HCT116 (cell line): Measurements from ENCODE around the gene UBAP1L. TPM values are rescaled to one million over a fixed set of nuclear protein-coding genes. Genes with fewer than 3 reads are reported as not detected.

ENCODE experiments used
- ATAC-seq: fragments of 200-7000 bp; cut with Tn5 transposase; 2 replicates; pipeline ENCODE4 v1.9.1; 2020; ENCODE audit warnings: mild to moderate bottlenecking, moderate library complexity
- BruUV-seq: library from RNA; stranded (reverse); fragments of 400-500 nt; replicated peaks from 2 replicates; lab custom pipeline; 2021; lab: Mats Ljungman, UMichigan
- CTCF ChIA-PET: fragments of 300-600 bp; sonication (Branson Sonifier 250); formaldehyde crosslinking; loops from one replicate; lab custom pipeline; 2021; ENCODE audit warnings: antibody characterized with exemption; lab: Charles Lee
- POLR2A ChIA-PET: fragments of 300-600, 350-600 bp; sonication (Branson Sonifier 250); formaldehyde crosslinking; loops from one replicate; lab custom pipeline; 2021; ENCODE audit warnings: antibody characterized with exemption; lab: Charles Lee
- RAD21 ChIA-PET, 2 experiments: fragments of 300-600 bp; sonication (Branson Sonifier 250); formaldehyde crosslinking; loops; one replicate each; lab custom pipeline; 2023; ENCODE audit warnings: low total read pairs in 2 of 2; ENCODE audit not compliant: uncharacterized antibody in 2 of 2, unreplicated experiment in 2 of 2, low non-redundant PET in 1 of 2; lab: Charles Lee
- DNase-seq: peaks from one replicate; pipeline ENCODE4 v3.0.0-alpha.2; 2010; ENCODE audit warnings: low read depth, low spot score
- H2AFZ ChIP-seq: fragments of 200-600 bp; shearing (Covaris generic), sonication (generic); 2 replicates; pipeline ENCODE4 v1.6.1; 2017; ENCODE audit warnings: low read depth, mixed run types, mixed read lengths, antibody characterized with exemption, low read length; ENCODE audit not compliant: poor library complexity, severe bottlenecking
- H3K27ac ChIP-seq: 2 replicates; pipeline ENCODE4 v1.5.1; 2012; ENCODE audit warnings: low read depth, low read length
- H3K27me3 ChIP-seq: fragments of 200-600 bp; sonication (generic); 2 replicates; pipeline ENCODE4 v1.6.1; 2016; ENCODE audit warnings: mixed run types, low read length, mixed read lengths; ENCODE audit not compliant: insufficient read depth
- H3K36me3 ChIP-seq, 2 experiments: fragments of 200-500 bp in 1 of 2; fragments of 200-600 bp in 1 of 2; sonication (Bioruptor generic) in 1 of 2; sonication (generic) in 1 of 2; 2 replicates each; pipeline versions ENCODE4 v1.5.1 to v1.6.1; 2014 to 2016; ENCODE audit warnings: low read length in 2 of 2, inconsistent platforms in 1 of 2, mixed read lengths in 1 of 2, mixed run types in 1 of 2; ENCODE audit not compliant: insufficient read depth in 2 of 2, control insufficient read depth in 1 of 2
- H3K4me1 ChIP-seq, 2 experiments: fragments of 200-600 bp in 1 of 2; sonication (generic) in 1 of 2; 2 replicates each; pipeline versions ENCODE4 v1.5.1 to v1.6.1; 2012 to 2017; ENCODE audit warnings: low read length in 2 of 2, inconsistent platforms in 1 of 2, mild to moderate bottlenecking in 1 of 2, mixed read lengths in 1 of 2, mixed run types in 1 of 2, moderate library complexity in 1 of 2; ENCODE audit not compliant: insufficient read depth in 2 of 2, control insufficient read depth in 1 of 2
- H3K4me2 ChIP-seq: fragments of 200-600 bp; sonication (generic); 2 replicates; pipeline ENCODE4 v1.6.1; 2017; ENCODE audit warnings: mixed run types, low read length, mixed read lengths
- H3K4me3 ChIP-seq, 2 experiments: fragments of 200-600 bp in 1 of 2; sonication (generic) in 1 of 2; replicated peaks in 1 of 2; 2 replicates each; pipeline ENCODE4 v1.5.1; 2011 to 2016; ENCODE audit warnings: low read length in 2 of 2, control low read depth in 1 of 2, low read depth in 1 of 2, mild to moderate bottlenecking in 1 of 2, mixed read lengths in 1 of 2, mixed run types in 1 of 2
- H3K79me2 ChIP-seq: fragments of 200-600 bp; sonication (generic); 2 replicates; pipeline ENCODE4 v1.6.1; 2017; ENCODE audit warnings: mild to moderate bottlenecking, mixed run types, low read length, moderate library complexity, mixed read lengths; ENCODE audit not compliant: insufficient read depth
- H3K9ac ChIP-seq: fragments of 200-600 bp; sonication (generic); 2 replicates; pipeline ENCODE4 v1.6.1; 2016; ENCODE audit warnings: low read length, mixed read lengths
- H3K9me2 ChIP-seq: fragments of 200-600 bp; sonication (generic), shearing (Covaris generic); 2 replicates; pipeline ENCODE4 v1.6.1; 2017; ENCODE audit warnings: mixed run types, mild to moderate bottlenecking, moderate library complexity; ENCODE audit not compliant: insufficient read depth
- H3K9me3 ChIP-seq, 2 experiments: fragments of 200-500 bp in 1 of 2; fragments of 200-600 bp in 1 of 2; sonication (Bioruptor generic) in 1 of 2; sonication (generic) in 1 of 2; 2 replicates each; pipeline ENCODE4 v1.6.1; 2014 to 2017; ENCODE audit warnings: low read length in 2 of 2, mixed read lengths in 2 of 2, inconsistent platforms in 1 of 2, low read depth in 1 of 2, mild to moderate bottlenecking in 1 of 2, mixed run types in 1 of 2, moderate library complexity in 1 of 2; ENCODE audit not compliant: control insufficient read depth in 1 of 2, insufficient read depth in 1 of 2
- H4K20me1 ChIP-seq: fragments of 200-600 bp; sonication (generic), shearing (Covaris generic); 2 replicates; pipeline ENCODE4 v1.6.1; 2017; ENCODE audit warnings: mixed run types, mild to moderate bottlenecking, moderate library complexity; ENCODE audit not compliant: insufficient read depth
- CBX3 ChIP-seq: IDR thresholded peaks from 2 replicates; pipeline ENCODE4 v1.6.1; 2012; ENCODE audit warnings: low read depth
- EGR1 ChIP-seq: IDR thresholded peaks from 2 replicates; pipeline ENCODE4 v1.6.1; 2012; ENCODE audit warnings: low read depth
- ELF1 ChIP-seq: IDR thresholded peaks from 2 replicates; pipeline ENCODE4 v1.6.1; 2012; ENCODE audit warnings: low read depth, borderline replicate concordance
- EZH2phosphoT487 ChIP-seq: fragments of 200-600 bp; IDR thresholded peaks from 2 replicates; pipeline ENCODE4 v1.6.1; 2018; ENCODE audit warnings: antibody characterized with exemption, borderline replicate concordance
- FOSL1 ChIP-seq: IDR thresholded peaks from 2 replicates; pipeline ENCODE4 v1.6.1; 2012; ENCODE audit warnings: low read depth
- RAD21 ChIP-seq: IDR thresholded peaks from 2 replicates; pipeline ENCODE4 v1.6.1; 2012; ENCODE audit warnings: low read depth, mild to moderate bottlenecking
- SP1 ChIP-seq: IDR thresholded peaks from 2 replicates; pipeline ENCODE4 v1.6.1; 2012; ENCODE audit warnings: low read depth
- YY1 ChIP-seq: IDR thresholded peaks from 2 replicates; pipeline ENCODE4 v1.6.1; 2011; ENCODE audit warnings: low read length, low read depth, moderate library complexity, mild to moderate bottlenecking; ENCODE audit not compliant: insufficient replicate concordance; ENCODE audit errors: extremely low read depth
- ZFX ChIP-seq: fragments of 450-650 bp; IDR thresholded peaks from 2 replicates; pipeline ENCODE4 v1.6.1; 2017
- intact Hi-C: fragments of 100-400 bp; cut with micrococcal nuclease; formaldehyde crosslinking; loops from 2 replicates; pipeline ENCODE4 v1.10.0; 2022
- total RNA-seq: library from RNA; stranded (reverse); gene quantifications from one replicate; pipeline ENCODE4 v1.2.1, GENCODE V29; 2021; ENCODE audit not compliant: unreplicated experiment
- TF ChIP-seq, protein P1 (sequence below): IDR thresholded peaks from 2 replicates; pipeline ENCODE4 v1.6.1; 2012
- TF ChIP-seq, protein P2 (sequence below): IDR thresholded peaks from 2 replicates; pipeline ENCODE4 v1.6.1; 2012
- TF ChIP-seq, protein P3 (sequence below), 3 experiments: fragments of 200-600 bp in 1 of 3; sonication (generic) in 1 of 3; IDR thresholded peaks in 2 of 3; conservative IDR thresholded peaks in 1 of 3; 2 replicates each; pipeline ENCODE4 v1.5.1; 2012 to 2017; ENCODE audit warnings: low read depth in 2 of 3, low read length in 2 of 3, antibody characterized with exemption in 1 of 3, borderline replicate concordance in 1 of 3, control low read depth in 1 of 3, mild to moderate bottlenecking in 1 of 3, mixed read lengths in 1 of 3, mixed run types in 1 of 3, moderate library complexity in 1 of 3; ENCODE audit not compliant: insufficient read depth in 1 of 3
- TF ChIP-seq, protein P4 (sequence below): IDR thresholded peaks from 2 replicates; pipeline ENCODE4 v1.6.1; 2011; ENCODE audit warnings: mild to moderate bottlenecking, low read length, moderate library complexity; ENCODE audit not compliant: insufficient replicate concordance; ENCODE audit errors: extremely low read depth

Gene UBAP1L
- total RNA-seq, 1 experiment from 2014 or later: 4.0 TPM

GRCh38 chr15:65079580-65079979 is 35.4 kb downstream of the UBAP1L start:
- DNase-seq (no peak), ATAC-seq (no peak)

DNA sequence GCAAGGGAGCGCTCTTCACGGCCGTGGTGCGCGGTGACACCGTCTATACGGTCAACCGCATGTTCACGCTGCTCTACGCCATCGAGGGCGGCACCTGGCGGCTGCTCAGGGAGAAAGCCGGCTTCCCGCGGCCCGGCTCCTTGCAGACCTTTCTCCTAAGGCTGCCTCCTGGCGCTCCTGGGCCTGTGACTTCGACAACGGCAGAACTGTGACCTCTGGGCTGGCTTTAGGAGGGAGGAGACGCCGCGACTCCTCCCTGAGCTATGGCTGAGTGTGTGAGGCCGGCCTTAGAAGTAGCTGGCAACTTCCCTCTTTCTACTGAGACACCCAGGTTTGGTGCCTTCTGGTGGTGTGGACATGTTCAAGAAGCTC is 37.0 kb downstream of the UBAP1L start:
- POLR2A ChIA-PET: interaction anchor here (1.0 to 1.2 kb wide), 2 partner anchors 9 to 227 kb away, joined by 3 to 4 read pairs; partner anchors contain the start of gene RNU5B-1
- peak overlapping the region; percentile 38 for H3K4me2 ChIP-seq
- intact Hi-C loops: loop anchor here (1.0 to 2.0 kb wide), 2 partner anchors 23 to 45 kb away; no protein-coding TSS in a partner anchor

More at GRCh38 chr15:65079580-65079979, 35.4 kb downstream of the UBAP1L start:
- Histone ChIP-seq H4K20me1 (no peaks in the 10 kb centered on the region), H3K4me2 (no peak overlapping the region), H3K4me3 (no peak overlapping the region), H3K9me3 (no peaks in the 10 kb centered on the region), H3K79me2 (no peaks in the 10 kb centered on the region), H3K36me3 (no peaks in the 10 kb centered on the region), H3K9ac (no peak overlapping the region), H3K27ac (no peak overlapping the region), H3K27me3 (peaks cover 7% of the 10 kb centered on the region; the same call in 1 of the 2 replicates), H3K4me1 (peaks cover 3 to 13% of the 10 kb centered on the region in 2 experiments; a peak in 2 of 4 replicates), H3K9me2 (no peaks in the 10 kb centered on the region), H2AFZ (no peak overlapping the region)
- POLR2A ChIA-PET: no interaction called here
- RAD21 ChIA-PET: no interaction called here
- CTCF ChIA-PET: no interaction called here
- intact Hi-C loops: loop anchor here (2.0 kb wide), 1 partner anchor 25 kb away; no protein-coding TSS in a partner anchor
- BruUV-seq: no TSS peak
- TF ChIP-seq, protein P1, sequence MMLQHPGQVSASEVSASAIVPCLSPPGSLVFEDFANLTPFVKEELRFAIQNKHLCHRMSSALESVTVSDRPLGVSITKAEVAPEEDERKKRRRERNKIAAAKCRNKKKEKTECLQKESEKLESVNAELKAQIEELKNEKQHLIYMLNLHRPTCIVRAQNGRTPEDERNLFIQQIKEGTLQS: no peak
- no peak for TF ChIP-seq EZH2phosphoT487
- no peak for TF ChIP-seq FOSL1
- TF ChIP-seq YY1: no peak
- no peak for TF ChIP-seq RAD21
- TF ChIP-seq ZFX: no peak

More for the DNA sequence above, 37.0 kb downstream of the UBAP1L start:
- peak; percentile 94 for ATAC-seq
- TF ChIP-seq FOSL1 (no peak), EGR1 (no peak), YY1 (no peak), CBX3 (no peak), RAD21 (peak; percentile 67), ELF1 (no peak), ZFX (no peak), SP1 (no peak)
- TF ChIP-seq, protein P2, sequence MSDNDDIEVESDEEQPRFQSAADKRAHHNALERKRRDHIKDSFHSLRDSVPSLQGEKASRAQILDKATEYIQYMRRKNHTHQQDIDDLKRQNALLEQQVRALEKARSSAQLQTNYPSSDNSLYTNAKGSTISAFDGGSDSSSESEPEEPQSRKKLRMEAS: peak; percentile 83
- TF ChIP-seq, protein P3, sequence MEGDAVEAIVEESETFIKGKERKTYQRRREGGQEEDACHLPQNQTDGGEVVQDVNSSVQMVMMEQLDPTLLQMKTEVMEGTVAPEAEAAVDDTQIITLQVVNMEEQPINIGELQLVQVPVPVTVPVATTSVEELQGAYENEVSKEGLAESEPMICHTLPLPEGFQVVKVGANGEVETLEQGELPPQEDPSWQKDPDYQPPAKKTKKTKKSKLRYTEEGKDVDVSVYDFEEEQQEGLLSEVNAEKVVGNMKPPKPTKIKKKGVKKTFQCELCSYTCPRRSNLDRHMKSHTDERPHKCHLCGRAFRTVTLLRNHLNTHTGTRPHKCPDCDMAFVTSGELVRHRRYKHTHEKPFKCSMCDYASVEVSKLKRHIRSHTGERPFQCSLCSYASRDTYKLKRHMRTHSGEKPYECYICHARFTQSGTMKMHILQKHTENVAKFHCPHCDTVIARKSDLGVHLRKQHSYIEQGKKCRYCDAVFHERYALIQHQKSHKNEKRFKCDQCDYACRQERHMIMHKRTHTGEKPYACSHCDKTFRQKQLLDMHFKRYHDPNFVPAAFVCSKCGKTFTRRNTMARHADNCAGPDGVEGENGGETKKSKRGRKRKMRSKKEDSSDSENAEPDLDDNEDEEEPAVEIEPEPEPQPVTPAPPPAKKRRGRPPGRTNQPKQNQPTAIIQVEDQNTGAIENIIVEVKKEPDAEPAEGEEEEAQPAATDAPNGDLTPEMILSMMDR (IDR thresholded peaks at IDR 0.05 in 2 of 3, conservative IDR thresholded peaks at IDR 0.05 in 1 of 3; ENCODE audit: borderline replicate concordance in 1 of 3, insufficient read depth in 1 of 3, low read depth in 2 of 3, low read length in 2 of 3): peak; percentile 47 to 82 (median 53)
- TF ChIP-seq, protein P4, sequence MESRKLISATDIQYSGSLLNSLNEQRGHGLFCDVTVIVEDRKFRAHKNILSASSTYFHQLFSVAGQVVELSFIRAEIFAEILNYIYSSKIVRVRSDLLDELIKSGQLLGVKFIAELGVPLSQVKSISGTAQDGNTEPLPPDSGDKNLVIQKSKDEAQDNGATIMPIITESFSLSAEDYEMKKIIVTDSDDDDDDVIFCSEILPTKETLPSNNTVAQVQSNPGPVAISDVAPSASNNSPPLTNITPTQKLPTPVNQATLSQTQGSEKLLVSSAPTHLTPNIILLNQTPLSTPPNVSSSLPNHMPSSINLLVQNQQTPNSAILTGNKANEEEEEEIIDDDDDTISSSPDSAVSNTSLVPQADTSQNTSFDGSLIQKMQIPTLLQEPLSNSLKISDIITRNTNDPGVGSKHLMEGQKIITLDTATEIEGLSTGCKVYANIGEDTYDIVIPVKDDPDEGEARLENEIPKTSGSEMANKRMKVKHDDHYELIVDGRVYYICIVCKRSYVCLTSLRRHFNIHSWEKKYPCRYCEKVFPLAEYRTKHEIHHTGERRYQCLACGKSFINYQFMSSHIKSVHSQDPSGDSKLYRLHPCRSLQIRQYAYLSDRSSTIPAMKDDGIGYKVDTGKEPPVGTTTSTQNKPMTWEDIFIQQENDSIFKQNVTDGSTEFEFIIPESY: no peak
- Histone ChIP-seq H3K9ac (no peak overlapping the region), H3K36me3 (no peaks in the 10 kb centered on the region), H3K9me3 (no peaks in the 10 kb centered on the region), H3K4me3 (no peak overlapping the region), H2AFZ (peak overlapping the region; percentile 24), H3K4me1 (peaks cover 3 to 13% of the 10 kb centered on the region in 2 experiments; a peak in 2 of 4 replicates), H3K9me2 (no peaks in the 10 kb centered on the region), H3K27me3 (no peaks in the 10 kb centered on the region; the same call in 1 of the 2 replicates), H3K27ac (no peak overlapping the region), H3K79me2 (no peaks in the 10 kb centered on the region), H4K20me1 (no peaks in the 10 kb centered on the region)
- no TSS peak for BruUV-seq
- CTCF ChIA-PET: interaction anchor here (0.6 to 2.1 kb wide), 4 partner anchors 23 to 44 kb away, joined by 3 to 13 read pairs (median 8); no protein-coding TSS in a partner anchor
- DNase-seq: peak; percentile 48
- RAD21 ChIA-PET: no interaction called here
